Parathyroid adenoma (tissue), 2 donors: ENCODE results near the gene FBXL17.

Source experiments
- H2AFZ ChIP-seq: fragments of 300-600 bp; sonication (generic); one replicate; pipeline ENCODE4 v1.7.0; 2017; ENCODE audit warnings: antibody characterized with exemption, mild to moderate bottlenecking
- H3K27ac ChIP-seq: fragments of 300-600 bp; sonication (generic); one replicate; pipeline ENCODE4 v1.7.0; 2017
- H3K27me3 ChIP-seq: fragments of 300-600 bp; sonication (generic); one replicate; pipeline ENCODE4 v1.7.0; 2017; ENCODE audit warnings: low read length; ENCODE audit not compliant: control insufficient read depth, insufficient read depth
- H3K36me3 ChIP-seq: fragments of 300-600 bp; sonication (generic); one replicate; pipeline ENCODE4 v1.7.0; 2017; ENCODE audit warnings: low read length; ENCODE audit not compliant: control insufficient read depth, insufficient read depth
- H3K4me1 ChIP-seq: fragments of 300-600 bp; sonication (generic); one replicate; pipeline ENCODE4 v1.7.0; 2017; ENCODE audit warnings: control low read depth
- H3K4me2 ChIP-seq: fragments of 300-600 bp; sonication (generic); one replicate; pipeline ENCODE4 v1.7.0; 2017; ENCODE audit warnings: low read length
- H3K4me3 ChIP-seq: fragments of 300-600 bp; sonication (generic); one replicate; pipeline ENCODE4 v1.7.0; 2017; ENCODE audit warnings: low read depth, low read length
- H3K79me2 ChIP-seq: fragments of 300-600 bp; sonication (generic); one replicate; pipeline ENCODE4 v1.7.0; 2017; ENCODE audit warnings: control low read depth
- H3K9ac ChIP-seq: fragments of 300-600 bp; sonication (generic); one replicate; pipeline ENCODE4 v1.7.0; 2017; ENCODE audit warnings: mild to moderate bottlenecking
- H3K9me3 ChIP-seq: fragments of 300-600 bp; sonication (generic); one replicate; pipeline ENCODE4 v1.7.0; 2017; ENCODE audit warnings: low read length; ENCODE audit not compliant: control insufficient read depth
- TF ChIP-seq, protein P1 (sequence below): fragments of 300-600 bp; sonication (generic); IDR thresholded peaks from one replicate; pipeline ENCODE4 v1.7.0; 2017; ENCODE audit warnings: antibody characterized with exemption, mild to moderate bottlenecking
- donor health status: primary hyperparathyroidism.

FBXL17 gene

DNA sequence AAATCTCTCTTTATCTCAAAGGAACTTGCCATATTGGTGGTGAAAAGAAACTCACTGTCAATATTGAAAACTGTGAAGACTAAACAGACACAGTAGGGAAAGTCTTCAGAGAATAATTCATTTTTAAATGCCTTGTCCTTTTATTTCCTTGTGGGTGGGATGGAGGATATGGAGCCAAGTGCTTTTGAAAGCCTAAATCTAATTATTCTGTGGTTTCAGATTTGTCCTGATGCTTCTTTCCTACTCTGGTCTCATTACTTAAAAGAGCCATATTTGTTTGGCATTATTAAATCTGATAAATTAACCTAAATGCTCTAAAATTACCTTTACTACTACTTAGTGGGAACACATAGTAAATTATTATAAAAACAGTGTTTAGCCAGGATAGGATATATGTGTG is 452.8 kb downstream of the FBXL17 start:
- no peak overlapping the region for H3K4me3 ChIP-seq
- TF ChIP-seq, protein P1, sequence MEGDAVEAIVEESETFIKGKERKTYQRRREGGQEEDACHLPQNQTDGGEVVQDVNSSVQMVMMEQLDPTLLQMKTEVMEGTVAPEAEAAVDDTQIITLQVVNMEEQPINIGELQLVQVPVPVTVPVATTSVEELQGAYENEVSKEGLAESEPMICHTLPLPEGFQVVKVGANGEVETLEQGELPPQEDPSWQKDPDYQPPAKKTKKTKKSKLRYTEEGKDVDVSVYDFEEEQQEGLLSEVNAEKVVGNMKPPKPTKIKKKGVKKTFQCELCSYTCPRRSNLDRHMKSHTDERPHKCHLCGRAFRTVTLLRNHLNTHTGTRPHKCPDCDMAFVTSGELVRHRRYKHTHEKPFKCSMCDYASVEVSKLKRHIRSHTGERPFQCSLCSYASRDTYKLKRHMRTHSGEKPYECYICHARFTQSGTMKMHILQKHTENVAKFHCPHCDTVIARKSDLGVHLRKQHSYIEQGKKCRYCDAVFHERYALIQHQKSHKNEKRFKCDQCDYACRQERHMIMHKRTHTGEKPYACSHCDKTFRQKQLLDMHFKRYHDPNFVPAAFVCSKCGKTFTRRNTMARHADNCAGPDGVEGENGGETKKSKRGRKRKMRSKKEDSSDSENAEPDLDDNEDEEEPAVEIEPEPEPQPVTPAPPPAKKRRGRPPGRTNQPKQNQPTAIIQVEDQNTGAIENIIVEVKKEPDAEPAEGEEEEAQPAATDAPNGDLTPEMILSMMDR = no peak
- H2AFZ ChIP-seq = no peak overlapping the region
- H3K27ac ChIP-seq = no peak overlapping the region
- H3K9ac ChIP-seq = no peak overlapping the region
- no peaks in the 10 kb centered on the region for H3K79me2 ChIP-seq
- H3K4me1 ChIP-seq = no peaks in the 10 kb centered on the region
- no peak overlapping the region for H3K4me2 ChIP-seq
- no peaks in the 10 kb centered on the region for H3K9me3 ChIP-seq
- no peaks in the 10 kb centered on the region for H3K36me3 ChIP-seq
- no peaks in the 10 kb centered on the region for H3K27me3 ChIP-seq

DNA sequence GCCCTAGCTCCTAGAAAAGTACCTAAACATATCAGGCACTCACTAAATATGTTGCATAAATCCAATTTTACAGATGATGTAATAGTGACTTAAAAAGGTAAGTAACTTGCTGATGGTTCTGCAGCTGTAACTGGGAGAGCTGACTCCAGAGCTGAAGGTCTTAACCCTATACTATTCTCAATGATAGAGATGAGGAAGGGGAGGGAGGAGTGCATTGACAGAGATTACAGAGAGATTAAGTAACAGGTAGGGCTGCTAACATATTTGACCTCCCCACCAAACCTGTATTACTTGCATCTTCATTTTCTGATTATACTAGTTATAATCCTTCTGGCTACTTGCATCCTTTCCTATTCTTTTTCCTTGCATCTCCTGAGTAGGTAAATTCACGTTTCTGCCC is 455.8 kb downstream of the FBXL17 start:
- TF ChIP-seq, protein P1 = no peak
- Histone ChIP-seq H3K9ac (no peak overlapping the region), H3K4me3 (no peak overlapping the region), H3K4me1 (no peaks in the 10 kb centered on the region), H3K36me3 (no peaks in the 10 kb centered on the region), H3K79me2 (no peaks in the 10 kb centered on the region), H3K27me3 (no peaks in the 10 kb centered on the region), H3K4me2 (no peak overlapping the region), H3K9me3 (no peaks in the 10 kb centered on the region), H2AFZ (no peak overlapping the region), H3K27ac (no peak overlapping the region)

GRCh38 chr5:107925200-107925599 is 456.7 kb downstream of the FBXL17 start:
- H2AFZ ChIP-seq = no peak overlapping the region
- H3K27ac ChIP-seq = no peak overlapping the region
- no peak overlapping the region for H3K4me3 ChIP-seq
- no peak overlapping the region for H3K4me2 ChIP-seq
- no peaks in the 10 kb centered on the region for H3K9me3 ChIP-seq
- H3K27me3 ChIP-seq = no peaks in the 10 kb centered on the region
- no peak overlapping the region for H3K9ac ChIP-seq
- no peaks in the 10 kb centered on the region for H3K36me3 ChIP-seq
- TF ChIP-seq, protein P1 = no peak
- no peaks in the 10 kb centered on the region for H3K4me1 ChIP-seq
- H3K79me2 ChIP-seq = no peaks in the 10 kb centered on the region

DNA sequence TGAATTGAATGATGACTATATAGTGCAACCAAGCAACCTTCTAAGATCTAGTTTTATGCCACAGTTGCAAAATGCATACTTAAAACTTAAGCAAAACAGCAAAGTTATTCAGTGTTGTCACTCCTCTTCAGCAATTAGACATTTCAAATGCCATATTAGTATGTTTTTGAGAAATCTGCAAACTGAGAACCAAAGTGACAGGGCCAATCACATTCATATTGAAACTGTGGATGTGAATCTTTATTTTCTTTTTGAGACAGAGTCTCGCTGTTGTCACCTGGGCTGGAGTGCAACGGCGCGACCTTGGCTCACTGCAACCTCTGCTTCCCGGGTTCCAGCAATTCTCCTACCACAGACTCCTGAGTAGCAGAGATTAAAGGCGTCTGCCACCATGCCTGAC is 461.9 kb downstream of the FBXL17 start:
- H3K4me3 ChIP-seq = no peak overlapping the region
- no peaks in the 10 kb centered on the region for H3K9me3 ChIP-seq
- no peak overlapping the region for H3K27ac ChIP-seq
- no peak overlapping the region for H2AFZ ChIP-seq
- H3K36me3 ChIP-seq = no peaks in the 10 kb centered on the region
- TF ChIP-seq, protein P1 = no peak
- H3K4me2 ChIP-seq = no peak overlapping the region
- H3K4me1 ChIP-seq = no peaks in the 10 kb centered on the region
- H3K79me2 ChIP-seq = no peaks in the 10 kb centered on the region
- H3K27me3 ChIP-seq = no peaks in the 10 kb centered on the region
- no peak overlapping the region for H3K9ac ChIP-seq

DNA sequence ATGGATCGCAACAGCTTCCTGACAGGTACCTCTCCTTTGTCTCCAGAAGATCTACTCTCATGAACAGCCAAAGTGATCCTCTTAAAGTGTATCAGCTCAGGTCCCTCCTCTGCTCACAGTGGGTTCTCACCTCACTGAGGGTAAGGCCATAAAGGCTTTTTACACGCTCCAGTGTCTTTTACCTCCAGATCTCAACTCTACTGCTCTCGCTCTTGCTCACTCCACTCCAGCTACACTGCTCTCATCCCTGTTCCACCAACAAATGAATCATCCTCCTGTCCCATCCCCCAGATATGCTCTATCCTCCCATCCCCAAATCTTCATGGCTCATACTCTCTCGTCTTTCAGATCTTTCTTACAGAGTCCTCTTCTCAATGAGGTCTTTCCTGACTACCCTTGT is 462.5 kb downstream of the FBXL17 start:
- no peaks in the 10 kb centered on the region for H3K79me2 ChIP-seq

More for the DNA sequence above, 462.5 kb downstream of the FBXL17 start:
- Histone ChIP-seq H3K4me3 (no peak overlapping the region), H3K27me3 (no peaks in the 10 kb centered on the region), H3K4me1 (no peaks in the 10 kb centered on the region), H2AFZ (no peak overlapping the region), H3K4me2 (no peak overlapping the region), H3K9me3 (no peaks in the 10 kb centered on the region), H3K27ac (no peak overlapping the region), H3K9ac (no peak overlapping the region), H3K36me3 (no peaks in the 10 kb centered on the region)
- TF ChIP-seq, protein P1 = no peak
